ENCODE data around the gene RNF183. TPM values are rescaled to one million over a fixed set of nuclear protein-coding genes. Genes with fewer than 3 reads are reported as not detected.
"Not testable (repeated sequence)": the region's sequence is repeated elsewhere in the genome, so short reads cannot be mapped to it uniquely, and the experiment has no call there.

Gene RNF183
- polyA plus RNA-seq, 4 donors, result 0.54 to 1.7 (median 0.62) TPM; not detected in 1

DNA sequence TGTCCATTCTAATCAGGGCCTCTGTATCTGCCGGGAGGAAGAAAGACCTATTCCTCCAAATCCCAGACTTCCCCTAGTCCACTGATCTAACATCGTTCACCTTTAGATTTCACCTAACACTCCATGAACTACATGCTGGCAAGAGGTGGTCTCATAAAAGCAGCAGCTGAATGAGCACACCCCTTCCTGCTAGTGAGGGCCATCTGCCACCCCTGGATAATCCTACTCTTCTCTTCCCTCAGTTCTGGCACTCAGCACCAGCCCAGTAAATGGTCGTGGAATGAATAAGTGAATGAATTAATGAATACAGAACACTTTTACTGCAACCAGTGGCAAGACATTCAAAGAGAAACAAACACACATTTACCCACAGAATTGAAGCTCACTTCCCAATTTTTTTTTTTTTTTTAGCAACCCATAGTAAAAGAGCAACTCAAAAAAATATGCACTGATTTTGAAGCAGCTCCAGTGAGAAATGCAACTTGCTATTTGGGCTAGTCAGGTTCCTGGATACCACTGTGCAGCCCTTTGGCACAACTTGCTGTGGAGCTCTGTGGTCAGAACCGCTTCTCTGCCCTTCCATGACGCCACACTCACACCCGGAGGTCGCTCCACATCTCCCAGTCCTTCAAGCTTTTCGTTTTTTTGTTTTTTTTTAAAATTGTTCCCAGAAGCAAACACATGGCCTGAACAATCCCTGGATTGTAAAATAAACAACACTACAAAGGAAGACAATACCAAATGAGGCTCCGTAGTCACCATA is 6.2 kb downstream of the RNF183 start:
- FAIRE-seq, result no peak
- 81 to 83% (median 81%) methylated on average over 9 of the region's 9 CpGs for WGBS, 3 donors
- DNase-seq, result no peak
- Histone ChIP-seq H3K9me3 (ENCODE audit: control insufficient read depth in 2 of 2, insufficient read depth in 1 of 2, low read depth in 1 of 2, low read length in 1 of 2) (no peaks in the 10 kb centered on the region), H3K27me3 (ENCODE audit: control insufficient read depth in 3 of 3, insufficient read depth in 3 of 3, low read length in 3 of 3) (no peaks in the 10 kb centered on the region), H3K4me1 (ENCODE audit: control insufficient read depth in 3 of 3, insufficient read depth in 2 of 3, low read depth in 1 of 3, low read length in 2 of 3) (peaks cover 0 to 5% (median 0%) of the 10 kb centered on the region in 3 donors), H3K4me3 (ENCODE audit: low read depth in 1 of 3, low read length in 3 of 3) (no peak overlapping the region), H3K36me3 (ENCODE audit: control insufficient read depth in 3 of 3, insufficient read depth in 2 of 3, low read depth in 1 of 3, low read length in 3 of 3) (peaks cover 4 to 12% (median 7%) of the 10 kb centered on the region in 3 donors), H3K27ac (ENCODE audit: low read depth in 1 of 3, low read length in 2 of 3) (no peak overlapping the region)

- DNase-seq, result peak in 1 of 2 donors; percentile 46
- WGBS, 3 donors, result 35 to 63% (median 36%) methylated on average over 8 of the region's 8 CpGs
- H3K27me3 ChIP-seq (ENCODE audit: control insufficient read depth in 3 of 3, insufficient read depth in 3 of 3, low read length in 3 of 3); FAIRE-seq; H3K4me1 ChIP-seq (ENCODE audit: control insufficient read depth in 3 of 3, insufficient read depth in 2 of 3, low read depth in 1 of 3, low read length in 2 of 3); H3K4me3 ChIP-seq (ENCODE audit: low read depth in 1 of 3, low read length in 3 of 3); H3K9me3 ChIP-seq (ENCODE audit: control insufficient read depth in 2 of 2, insufficient read depth in 1 of 2, low read depth in 1 of 2, low read length in 1 of 2); H3K27ac ChIP-seq (ENCODE audit: low read depth in 1 of 3, low read length in 2 of 3): not testable (repeated sequence)
- peaks cover 6 to 19% (median 8%) of the 10 kb centered on the region in 3 donors for H3K36me3 ChIP-seq (ENCODE audit: control insufficient read depth in 3 of 3, insufficient read depth in 2 of 3, low read depth in 1 of 3, low read length in 3 of 3)
These were observed 6.9 kb downstream of the RNF183 start for GRCh38 chr9:113296247-113296646.

DNA sequence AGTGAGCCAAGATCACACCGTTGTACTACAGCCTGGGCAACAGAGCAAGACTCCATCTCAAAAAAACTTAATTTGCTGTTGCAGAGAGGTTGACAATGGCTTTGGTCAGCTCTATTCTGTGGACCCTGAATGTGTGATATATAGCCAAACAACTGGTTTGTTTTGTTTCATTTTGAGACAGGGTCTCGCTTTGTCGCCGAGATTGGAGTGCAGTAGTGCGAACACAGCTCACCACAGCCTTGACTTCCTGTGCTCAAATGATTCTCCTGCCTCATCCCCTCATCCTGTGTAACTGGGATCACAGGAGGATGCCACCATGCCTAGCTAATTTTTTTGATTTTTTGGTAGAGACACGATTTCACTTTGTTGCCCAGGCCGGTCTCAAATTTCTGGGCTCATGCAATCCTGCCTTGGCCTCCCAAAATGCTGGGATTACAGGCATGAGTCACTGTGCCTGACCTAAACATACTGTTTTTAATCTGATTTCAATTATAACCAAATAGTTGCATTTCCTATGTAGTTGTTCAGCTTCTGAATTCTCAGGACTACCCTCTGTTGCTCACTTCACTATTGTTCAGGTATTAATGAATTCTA is 9.8 kb downstream of the RNF183 start:
- FAIRE-seq (no peak), DNase-seq (no peak)
- WGBS, 3 donors, result 76 to 88% (median 82%) methylated on average over 7 of the region's 7 CpGs
- Histone ChIP-seq H3K36me3 (ENCODE audit: control insufficient read depth in 3 of 3, insufficient read depth in 2 of 3, low read depth in 1 of 3, low read length in 3 of 3) (peaks cover 8 to 32% (median 11%) of the 10 kb centered on the region in 3 donors), H3K27ac (ENCODE audit: low read depth in 1 of 3, low read length in 2 of 3) (no peak overlapping the region), H3K27me3 (ENCODE audit: control insufficient read depth in 3 of 3, insufficient read depth in 3 of 3, low read length in 3 of 3) (no peaks in the 10 kb centered on the region), H3K4me1 (ENCODE audit: control insufficient read depth in 3 of 3, insufficient read depth in 2 of 3, low read depth in 1 of 3, low read length in 2 of 3) (peaks cover 0 to 6% (median 0%) of the 10 kb centered on the region in 3 donors), H3K9me3 (ENCODE audit: control insufficient read depth in 2 of 2, insufficient read depth in 1 of 2, low read depth in 1 of 2, low read length in 1 of 2) (no peaks in the 10 kb centered on the region), H3K4me3 (ENCODE audit: low read depth in 1 of 3, low read length in 3 of 3) (no peak overlapping the region)

DNA sequence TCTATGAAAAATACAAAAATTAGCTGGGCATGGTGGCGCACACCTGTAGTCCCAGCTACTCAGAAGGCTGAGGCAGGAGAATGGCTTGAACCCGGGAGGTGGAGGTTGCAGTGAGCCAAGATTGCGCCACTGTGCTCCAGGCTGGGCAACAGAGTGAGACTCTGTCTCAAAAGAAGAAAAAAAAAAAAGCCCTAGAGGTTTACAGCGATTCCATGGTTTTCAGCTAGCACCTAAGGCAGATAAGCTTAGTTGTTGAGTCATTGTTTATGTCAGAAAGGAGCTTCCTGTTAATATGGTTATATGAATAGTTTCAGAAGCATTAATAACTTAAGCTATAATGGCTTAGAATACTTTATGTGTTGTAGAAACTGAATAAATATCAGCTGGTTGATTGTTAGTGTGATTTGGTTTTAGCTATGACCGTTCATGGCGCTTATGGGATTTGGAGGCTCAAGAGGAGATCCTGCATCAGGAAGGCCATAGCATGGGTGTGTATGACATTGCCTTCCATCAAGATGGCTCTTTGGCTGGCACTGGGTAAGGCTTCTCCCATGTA is 13.0 kb downstream of the RNF183 start:
- DNase-seq, result no peak
- no peak overlapping the region for H3K27ac ChIP-seq (ENCODE audit: low read depth in 1 of 3, low read length in 2 of 3)
- H3K36me3 ChIP-seq (ENCODE audit: control insufficient read depth in 3 of 3, insufficient read depth in 2 of 3, low read depth in 1 of 3, low read length in 3 of 3), result peaks cover 11 to 45% (median 18%) of the 10 kb centered on the region in 3 donors
- H3K27me3 ChIP-seq (ENCODE audit: control insufficient read depth in 3 of 3, insufficient read depth in 3 of 3, low read length in 3 of 3), result no peaks in the 10 kb centered on the region
- no peaks in the 10 kb centered on the region for H3K9me3 ChIP-seq (ENCODE audit: control insufficient read depth in 2 of 2, insufficient read depth in 1 of 2, low read depth in 1 of 2, low read length in 1 of 2)
- WGBS, 3 donors, result 83 to 90% (median 88%) methylated on average over 6 of the region's 6 CpGs
- H3K4me1 ChIP-seq (ENCODE audit: control insufficient read depth in 3 of 3, insufficient read depth in 2 of 3, low read depth in 1 of 3, low read length in 2 of 3), result peaks cover 0 to 6% (median 0%) of the 10 kb centered on the region in 3 donors
- FAIRE-seq, result no peak
- H3K4me3 ChIP-seq (ENCODE audit: low read depth in 1 of 3, low read length in 3 of 3), result no peak overlapping the region

- FAIRE-seq (no peak), DNase-seq (peak; percentile 56 to 86)
- Histone ChIP-seq H3K9me3 (ENCODE audit: control insufficient read depth in 2 of 2, insufficient read depth in 1 of 2, low read depth in 1 of 2, low read length in 1 of 2) (no peaks in the 10 kb centered on the region), H3K36me3 (ENCODE audit: control insufficient read depth in 3 of 3, insufficient read depth in 2 of 3, low read depth in 1 of 3, low read length in 3 of 3) (peaks cover 11 to 47% (median 20%) of the 10 kb centered on the region in 3 donors), H3K4me1 (ENCODE audit: control insufficient read depth in 3 of 3, insufficient read depth in 2 of 3, low read depth in 1 of 3, low read length in 2 of 3) (peaks cover 0 to 6% (median 0%) of the 10 kb centered on the region in 3 donors), H3K27ac (ENCODE audit: low read depth in 1 of 3, low read length in 2 of 3) (peak overlapping the region in 1 of 3 donors; percentile 25), H3K4me3 (ENCODE audit: low read depth in 1 of 3, low read length in 3 of 3) (no peak overlapping the region), H3K27me3 (ENCODE audit: control insufficient read depth in 3 of 3, insufficient read depth in 3 of 3, low read length in 3 of 3) (no peaks in the 10 kb centered on the region)
- WGBS, 3 donors, result 30 to 83% (median 50%) methylated on average over 2 of the region's 2 CpGs
These were observed 14.1 kb downstream of the RNF183 start for GRCh38 chr9:113289091-113289490.

DNA sequence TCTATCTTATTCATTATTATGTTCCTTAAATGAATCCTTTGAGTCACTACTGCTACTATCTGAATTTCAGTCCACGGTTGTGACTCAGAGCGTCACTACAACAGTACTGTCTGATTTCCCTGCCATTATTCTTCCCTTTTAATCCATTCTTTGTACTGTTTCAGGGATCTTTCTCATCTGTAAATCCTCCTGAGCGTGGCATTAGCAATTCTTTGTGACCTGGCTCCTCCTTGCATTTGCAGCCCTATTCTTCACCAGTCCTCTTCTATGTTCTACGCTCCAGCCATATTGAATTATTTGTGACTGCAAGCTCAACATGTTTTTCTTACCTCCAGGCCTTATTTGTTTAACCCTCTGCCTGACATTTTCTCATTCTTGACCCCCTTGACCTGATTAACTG is 21.8 kb downstream of the RNF183 start:
- FAIRE-seq (no peak), DNase-seq (no peak)
- no peaks in the 10 kb centered on the region for H3K27me3 ChIP-seq (ENCODE audit: control insufficient read depth in 3 of 3, insufficient read depth in 3 of 3, low read length in 3 of 3)
- no peaks in the 10 kb centered on the region for H3K9me3 ChIP-seq (ENCODE audit: control insufficient read depth in 2 of 2, insufficient read depth in 1 of 2, low read depth in 1 of 2, low read length in 1 of 2)
- H3K4me3 ChIP-seq (ENCODE audit: low read depth in 1 of 3, low read length in 3 of 3), result no peak overlapping the region
- WGBS, 3 donors, result 92 to 98% (median 98%) methylated on average over 4 of the region's 4 CpGs
- peaks cover 18 to 39% (median 19%) of the 10 kb centered on the region in 3 donors for H3K36me3 ChIP-seq (ENCODE audit: control insufficient read depth in 3 of 3, insufficient read depth in 2 of 3, low read depth in 1 of 3, low read length in 3 of 3)
- peaks cover 0 to 3% (median 1%) of the 10 kb centered on the region in 3 donors for H3K4me1 ChIP-seq (ENCODE audit: control insufficient read depth in 3 of 3, insufficient read depth in 2 of 3, low read depth in 1 of 3, low read length in 2 of 3)
- H3K27ac ChIP-seq (ENCODE audit: low read depth in 1 of 3, low read length in 2 of 3), result no peak overlapping the region

DNA sequence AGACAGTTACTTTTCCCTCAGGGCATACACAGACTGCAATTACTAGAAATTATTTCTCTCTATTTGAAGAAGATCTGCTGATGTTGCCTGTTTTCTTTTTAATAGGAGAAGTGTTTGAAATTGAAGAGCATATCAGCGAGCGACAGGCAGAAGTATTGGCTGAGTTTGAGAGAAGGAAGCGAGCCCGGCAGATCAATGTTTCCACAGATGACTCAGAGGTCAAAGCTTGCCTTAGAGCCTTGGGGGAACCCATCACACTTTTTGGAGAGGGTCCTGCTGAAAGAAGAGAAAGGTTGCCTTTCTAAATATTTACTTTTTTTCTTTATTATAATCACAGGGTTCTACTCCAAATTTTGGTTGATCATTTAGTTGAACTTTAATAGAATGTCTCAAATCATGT is 24.3 kb downstream of the RNF183 start:
- DNase-seq (no peak), FAIRE-seq (no peak)
- H3K36me3 ChIP-seq (ENCODE audit: control insufficient read depth in 3 of 3, insufficient read depth in 2 of 3, low read depth in 1 of 3, low read length in 3 of 3), result peaks cover 12 to 31% (median 17%) of the 10 kb centered on the region in 3 donors
- H3K27me3 ChIP-seq (ENCODE audit: control insufficient read depth in 3 of 3, insufficient read depth in 3 of 3, low read length in 3 of 3), result no peaks in the 10 kb centered on the region
- no peaks in the 10 kb centered on the region for H3K9me3 ChIP-seq (ENCODE audit: control insufficient read depth in 2 of 2, insufficient read depth in 1 of 2, low read depth in 1 of 2, low read length in 1 of 2)
- 38 to 71% (median 65%) methylated on average over 4 of the region's 4 CpGs for WGBS, 3 donors
- no peak overlapping the region for H3K27ac ChIP-seq (ENCODE audit: low read depth in 1 of 3, low read length in 2 of 3)
- H3K4me1 ChIP-seq (ENCODE audit: control insufficient read depth in 3 of 3, insufficient read depth in 2 of 3, low read depth in 1 of 3, low read length in 2 of 3), result peaks cover 0 to 7% (median 4%) of the 10 kb centered on the region in 3 donors
- H3K4me3 ChIP-seq (ENCODE audit: low read depth in 1 of 3, low read length in 3 of 3), result no peak overlapping the region
